IMR-90 (cell line): Measurements from ENCODE around the gene PIP4K2A. TPM values are rescaled to one million over a fixed set of nuclear protein-coding genes. Genes with fewer than 3 reads are reported as not detected.

ENCODE experiments used
- ATAC-seq: fragments of 200-7000 bp; cut with Tn5 transposase; 2 replicates; pipeline ENCODE4 v1.9.1; 2020; ENCODE audit warnings: low read depth, mild to moderate bottlenecking, moderate library complexity
- BruUV-seq: library from RNA; stranded (reverse); fragments of 400-500 nt; replicated peaks from 2 replicates; lab custom pipeline; 2021; lab: Mats Ljungman, UMichigan
- CTCF ChIA-PET: fragments of 300-600 bp; formaldehyde crosslinking; extraction: SDS; loops from one replicate; lab custom pipeline; 2021; ENCODE audit warnings: antibody characterized with exemption; lab: Yijun Ruan, JAX
- POLR2A ChIA-PET: fragments of 300-600 bp; sonication (Branson Sonifier 250); formaldehyde crosslinking; loops from one replicate; lab custom pipeline; 2022; ENCODE audit warnings: antibody characterized with exemption; ENCODE audit not compliant: unreplicated experiment; lab: Charles Lee
- DNase-seq: peaks from one replicate; pipeline ENCODE4 v3.0.0; 2013
- H2AFZ ChIP-seq: replicated peaks from 2 replicates; pipeline ENCODE3; 2013; ENCODE audit warnings: low read length, mild to moderate bottlenecking; ENCODE audit not compliant: poor library complexity
- H2AK5ac ChIP-seq: 2 replicates; pipeline ENCODE4 v1.6.1; 2013; ENCODE audit warnings: low read depth, low read length, inconsistent platforms
- H2AK9ac ChIP-seq: replicated peaks from 2 replicates; pipeline ENCODE3; 2013; ENCODE audit warnings: mild to moderate bottlenecking, low read depth, low read length, moderate library complexity; ENCODE audit not compliant: poor library complexity
- H2BK120ac ChIP-seq: 2 replicates; pipeline ENCODE4 v1.6.1; 2013; ENCODE audit warnings: low read depth, low read length, inconsistent platforms
- H2BK15ac ChIP-seq: 3 replicates; pipeline ENCODE4 v1.6.1; 2013; ENCODE audit warnings: low read depth, low read length, inconsistent platforms
- H2BK20ac ChIP-seq: 2 replicates; pipeline ENCODE4 v1.6.1; 2013; ENCODE audit warnings: low read depth, mild to moderate bottlenecking, inconsistent platforms, low read length, moderate library complexity
- H2BK5ac ChIP-seq: 2 replicates; pipeline ENCODE4 v1.6.1; 2013; ENCODE audit warnings: mild to moderate bottlenecking, low read depth, low read length, inconsistent platforms; ENCODE audit not compliant: poor library complexity, severe bottlenecking
- H3K14ac ChIP-seq: replicated peaks from 2 replicates; pipeline ENCODE4 v1.6.1; 2013; ENCODE audit warnings: low read depth, low read length, inconsistent platforms
- H3K18ac ChIP-seq: 2 replicates; pipeline ENCODE4 v1.6.1; 2013; ENCODE audit warnings: low read depth, low read length, control low read depth
- H3K23ac ChIP-seq: 2 replicates; pipeline ENCODE4 v1.6.1; 2013; ENCODE audit warnings: low read depth, low read length, inconsistent platforms
- H3K27ac ChIP-seq: 2 replicates; pipeline ENCODE4 v1.5.1; 2013; ENCODE audit warnings: mild to moderate bottlenecking, control low read depth, low read length; ENCODE audit not compliant: insufficient read depth
- H3K27me3 ChIP-seq: 2 replicates; pipeline ENCODE4 v1.6.1; 2013; ENCODE audit warnings: low read length; ENCODE audit not compliant: control insufficient read depth, insufficient read depth
- H3K36me3 ChIP-seq: 2 replicates; pipeline ENCODE4 v1.6.1; 2013; ENCODE audit warnings: low read length, mixed read lengths; ENCODE audit not compliant: control insufficient read depth, insufficient read depth
- H3K4ac ChIP-seq: 2 replicates; pipeline ENCODE4 v1.6.1; 2013; ENCODE audit warnings: low read depth, low read length, inconsistent platforms
- H3K4me1 ChIP-seq: 2 replicates; pipeline ENCODE4 v1.6.1; 2013; ENCODE audit warnings: low read length, mixed read lengths; ENCODE audit not compliant: control insufficient read depth, insufficient read depth
- H3K4me2 ChIP-seq: 2 replicates; pipeline ENCODE4 v1.6.1; 2013; ENCODE audit warnings: low read depth, mild to moderate bottlenecking, control low read depth, low read length, moderate library complexity
- H3K4me3 ChIP-seq: 2 replicates; pipeline ENCODE4 v1.5.1; 2013; ENCODE audit warnings: low read depth, mild to moderate bottlenecking, control low read depth, low read length, moderate library complexity; ENCODE audit not compliant: insufficient read depth
- H3K56ac ChIP-seq: 2 replicates; pipeline ENCODE4 v1.6.1; 2013; ENCODE audit warnings: low read length, inconsistent platforms; ENCODE audit not compliant: insufficient read depth; ENCODE audit errors: extremely low read depth
- H3K79me1 ChIP-seq, 2 experiments: 2 replicates each; pipeline ENCODE4 v1.6.1; 2013; ENCODE audit warnings: low read length in 2 of 2, inconsistent platforms in 1 of 2, low read depth in 1 of 2
- H3K9ac ChIP-seq: 2 replicates; pipeline ENCODE4 v1.6.1; 2013; ENCODE audit warnings: low read depth, low read length, control low read depth
- H3K9me1 ChIP-seq: 2 replicates; pipeline ENCODE4 v1.6.1; 2013; ENCODE audit warnings: low read length, inconsistent platforms; ENCODE audit not compliant: insufficient read depth
- H3K9me3 ChIP-seq: 2 replicates; pipeline ENCODE4 v1.6.1; 2013; ENCODE audit warnings: low read length; ENCODE audit not compliant: control insufficient read depth, insufficient read depth
- H4K20me1 ChIP-seq: 2 replicates; pipeline ENCODE4 v1.6.1; 2013; ENCODE audit warnings: low read length, inconsistent platforms; ENCODE audit not compliant: insufficient read depth
- H4K5ac ChIP-seq: 2 replicates; pipeline ENCODE4 v1.6.1; 2013; ENCODE audit warnings: mild to moderate bottlenecking, low read depth, low read length, control low read depth
- H4K8ac ChIP-seq, 2 experiments: 2 replicates each; pipeline ENCODE4 v1.6.1; 2013; ENCODE audit warnings: low read depth in 2 of 2, low read length in 2 of 2, control low read depth in 1 of 2, inconsistent platforms in 1 of 2
- H4K91ac ChIP-seq: 2 replicates; pipeline ENCODE4 v1.6.1; 2013; ENCODE audit warnings: low read depth, low read length, inconsistent platforms; ENCODE audit not compliant: insufficient read depth
- BHLHE40 ChIP-seq: fragments of 150-350 bp; IDR thresholded peaks from 2 replicates; pipeline ENCODE4 v1.6.1; 2016; ENCODE audit warnings: mild to moderate bottlenecking, low read depth, low read length
- CEBPB ChIP-seq: IDR thresholded peaks from 2 replicates; pipeline ENCODE4 v1.6.1; 2012; ENCODE audit warnings: low read depth, low read length, improper control_type of control experiment
- CHD1 ChIP-seq: IDR thresholded peaks from 2 replicates; pipeline ENCODE4 v1.6.1; 2012; ENCODE audit warnings: low read depth, low read length, improper control_type of control experiment
- FOS ChIP-seq: fragments of 150-350 bp; IDR thresholded peaks from 2 replicates; pipeline ENCODE4 v1.6.1; 2016; ENCODE audit warnings: low read depth, low read length
- MAFK ChIP-seq: IDR thresholded peaks from 2 replicates; pipeline ENCODE4 v1.6.1; 2012; ENCODE audit warnings: low read depth, low read length, improper control_type of control experiment
- MAZ ChIP-seq: IDR thresholded peaks from 2 replicates; pipeline ENCODE4 v1.6.1; 2012; ENCODE audit warnings: low read depth, mild to moderate bottlenecking, low read length, improper control_type of control experiment, moderate library complexity, borderline replicate concordance
- MXI1 ChIP-seq: IDR thresholded peaks from 2 replicates; pipeline ENCODE4 v1.6.1; 2012; ENCODE audit warnings: low read depth, mild to moderate bottlenecking, low read length, moderate library complexity, borderline replicate concordance
- NFE2L2 ChIP-seq: fragments of 150-350 bp; IDR thresholded peaks from 2 replicates; pipeline ENCODE4 v1.6.1; 2016; ENCODE audit warnings: low read depth, mild to moderate bottlenecking, low read length
- RAD21 ChIP-seq: IDR thresholded peaks from 2 replicates; pipeline ENCODE4 v1.6.1; 2012; ENCODE audit warnings: low read length, improper control_type of control experiment
- RCOR1 ChIP-seq: IDR thresholded peaks from 2 replicates; pipeline ENCODE4 v1.6.1; 2012; ENCODE audit warnings: mild to moderate bottlenecking, low read length, improper control_type of control experiment; ENCODE audit not compliant: insufficient replicate concordance
- RFX5 ChIP-seq: IDR thresholded peaks from 2 replicates; pipeline ENCODE4 v1.8.0; 2012; ENCODE audit warnings: low read depth, mild to moderate bottlenecking, low read length, moderate library complexity
- SMC3 ChIP-seq: fragments of 150-350 bp; IDR thresholded peaks from 2 replicates; pipeline ENCODE4 v1.6.1; 2016; ENCODE audit warnings: low read depth, mild to moderate bottlenecking, antibody characterized with exemption, low read length, moderate library complexity
- WGBS, 2 experiments: methylation state at CpG; one replicate each; pipeline versions ENCODE4 v1.1.5 to v1.1.7; 2013; ENCODE audit warnings: missing lambda C conversion rate in 2 of 2; ENCODE audit not compliant: insufficient read length in 1 of 2; ENCODE audit errors: extremely low coverage in 2 of 2; 5-methylcytosine and 5-hydroxymethylcytosine counted together
- dilution Hi-C: fragments of 300-500 bp; cut with HindIII; formaldehyde crosslinking; loops from one replicate; pipeline ENCODE4 v1.14.3; 2018; ENCODE audit warnings: low sequenced_read_pairs; ENCODE audit not compliant: unreplicated experiment
- in situ Hi-C: fragments of 300-500 bp; cut with MboI; formaldehyde crosslinking; loops from 3 replicates; pipeline ENCODE4 v1.14.3; 2019; ENCODE audit warnings: low sequenced_read_pairs, inconsistent platforms, mixed read lengths
- intact Hi-C: fragments of 100-400 bp; cut with micrococcal nuclease; formaldehyde crosslinking; loops from 2 replicates; pipeline ENCODE4 v1.10.0; 2022
- polyA plus RNA-seq, 3 experiments: library from polyadenylated mRNA; depleted of rRNA; stranded (reverse); fragments of >200 nt; gene quantifications; 2 replicates each; pipeline ENCODE4 v1.2.3, GENCODE V29; 2012; ENCODE audit warnings: low replicate concordance in 1 of 3
- total RNA-seq: library from RNA; depleted of rRNA; stranded (reverse); fragments of >200 nt; gene quantifications from 2 replicates; pipeline ENCODE4 v1.2.3, GENCODE V29; 2012
- TF ChIP-seq, protein P1 (sequence below): fragments of 150-350 bp; IDR thresholded peaks from 2 replicates; pipeline ENCODE4 v1.6.1; 2016; ENCODE audit warnings: low read depth, mild to moderate bottlenecking, low read length, moderate library complexity, borderline replicate concordance
- TF ChIP-seq, protein P2 (sequence below): conservative IDR thresholded peaks from 2 replicates; pipeline ENCODE4 v1.5.1; 2012; ENCODE audit warnings: mild to moderate bottlenecking, low read depth, low read length, improper control_type of control experiment
- TF ChIP-seq, protein P3 (sequence below): fragments of 150-350 bp; IDR thresholded peaks from 2 replicates; pipeline ENCODE4 v1.6.1; 2017; ENCODE audit warnings: mild to moderate bottlenecking, antibody characterized with exemption, low read length, low read depth

The PIP4K2A gene
- total and polyA plus RNA-seq, 2 of the 4 experiments (the other 2 are of a cell fraction): 9.8 to 18.1 TPM

DNA sequence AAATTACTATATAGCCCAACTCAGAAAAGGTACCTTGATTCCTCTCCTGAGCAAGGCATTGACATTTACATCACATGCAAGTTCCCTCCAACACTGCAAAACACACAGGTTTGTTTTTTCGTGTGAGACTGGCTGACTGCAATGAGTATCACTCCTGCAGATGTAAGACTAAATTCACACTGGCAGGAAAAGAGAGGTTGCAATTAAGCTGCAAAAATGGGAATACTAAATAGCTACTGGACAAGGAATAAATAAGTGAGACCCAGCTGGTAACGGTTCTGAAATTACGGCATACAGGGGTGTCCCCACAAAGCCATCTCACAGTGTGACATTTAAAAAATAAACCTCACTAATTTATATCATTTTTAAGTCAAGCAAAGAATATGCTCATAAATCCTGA lies 97.3 kb downstream of the PIP4K2A start:
- Histone ChIP-seq H3K18ac (peak overlapping the region; percentile 12; the same call in 1 of the 2 replicates), H3K4me2 (no peak overlapping the region), H3K23ac (0 out of 2 replicates have a peak overlapping the region, but pooled peaks have one; percentile 4), H3K9me3 (no peaks in the 10 kb centered on the region), H3K4me3 (no peak overlapping the region), H4K20me1 (0 out of 2 replicates have a peak, but pooled peaks cover 6% of the 10 kb centered on the region), H3K14ac (0 out of 2 replicates have a peak overlapping the region, but pooled peaks have one; percentile 7), H4K5ac (no peak overlapping the region), H2BK120ac (no peak overlapping the region), H2AK5ac (peak overlapping the region; percentile 27; the same call in 1 of the 2 replicates), H2AK9ac (no peak overlapping the region), H4K91ac (no peak overlapping the region), H3K36me3 (no peaks in the 10 kb centered on the region), H2BK20ac (peak overlapping the region; percentile 57; the same call in 1 of the 2 replicates), H3K4ac (peak overlapping the region; percentile 52; the same call in 1 of the 2 replicates), H3K4me1 (peaks cover 16% of the 10 kb centered on the region), H3K56ac (no peak overlapping the region), H3K9ac (no peak overlapping the region; the same call in 1 of the 2 replicates), H4K8ac (peak overlapping the region in 1 of 2 experiments; percentile 35; a peak in 1 of 4 replicates), H3K27ac (no peak overlapping the region), H3K79me1 (peaks cover 33 to 65% of the 10 kb centered on the region in 2 experiments), H3K27me3 (no peaks in the 10 kb centered on the region), H2BK15ac (0 out of 3 replicates have a peak overlapping the region, but pooled peaks have one; percentile 8), H2BK5ac (no peak overlapping the region), H3K9me1 (peaks cover 18% of the 10 kb centered on the region; the same call in 1 of the 2 replicates), H2AFZ (no peak overlapping the region)
- no CpG with 5 or more reads among the region's 3 CpGs for WGBS, 2 experiments
- DNase-seq: no peak
- intact Hi-C loops: no loop called here
- ATAC-seq: no peak
- dilution Hi-C loops: no loop called here
- ChIA-PET CTCF (interaction anchor here (0.6 kb wide), 1 partner anchor 114 kb away, joined by 3 read pairs; no protein-coding TSS in a partner anchor), POLR2A (no interaction called here)
- in situ Hi-C loops: loop anchor here (25.0 kb wide), 1 partner anchor 1105 kb away; no protein-coding TSS in a partner anchor
- TF ChIP-seq RAD21: no peak
- TF ChIP-seq FOS: no peak
- TF ChIP-seq, protein P1, sequence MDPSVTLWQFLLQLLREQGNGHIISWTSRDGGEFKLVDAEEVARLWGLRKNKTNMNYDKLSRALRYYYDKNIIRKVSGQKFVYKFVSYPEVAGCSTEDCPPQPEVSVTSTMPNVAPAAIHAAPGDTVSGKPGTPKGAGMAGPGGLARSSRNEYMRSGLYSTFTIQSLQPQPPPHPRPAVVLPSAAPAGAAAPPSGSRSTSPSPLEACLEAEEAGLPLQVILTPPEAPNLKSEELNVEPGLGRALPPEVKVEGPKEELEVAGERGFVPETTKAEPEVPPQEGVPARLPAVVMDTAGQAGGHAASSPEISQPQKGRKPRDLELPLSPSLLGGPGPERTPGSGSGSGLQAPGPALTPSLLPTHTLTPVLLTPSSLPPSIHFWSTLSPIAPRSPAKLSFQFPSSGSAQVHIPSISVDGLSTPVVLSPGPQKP: no peak
- no peak for TF ChIP-seq MAFK
- TF ChIP-seq NFE2L2: no peak
- no peak for TF ChIP-seq CHD1
- no peak for TF ChIP-seq MAZ
- no peak for TF ChIP-seq RFX5
- TF ChIP-seq, protein P2, sequence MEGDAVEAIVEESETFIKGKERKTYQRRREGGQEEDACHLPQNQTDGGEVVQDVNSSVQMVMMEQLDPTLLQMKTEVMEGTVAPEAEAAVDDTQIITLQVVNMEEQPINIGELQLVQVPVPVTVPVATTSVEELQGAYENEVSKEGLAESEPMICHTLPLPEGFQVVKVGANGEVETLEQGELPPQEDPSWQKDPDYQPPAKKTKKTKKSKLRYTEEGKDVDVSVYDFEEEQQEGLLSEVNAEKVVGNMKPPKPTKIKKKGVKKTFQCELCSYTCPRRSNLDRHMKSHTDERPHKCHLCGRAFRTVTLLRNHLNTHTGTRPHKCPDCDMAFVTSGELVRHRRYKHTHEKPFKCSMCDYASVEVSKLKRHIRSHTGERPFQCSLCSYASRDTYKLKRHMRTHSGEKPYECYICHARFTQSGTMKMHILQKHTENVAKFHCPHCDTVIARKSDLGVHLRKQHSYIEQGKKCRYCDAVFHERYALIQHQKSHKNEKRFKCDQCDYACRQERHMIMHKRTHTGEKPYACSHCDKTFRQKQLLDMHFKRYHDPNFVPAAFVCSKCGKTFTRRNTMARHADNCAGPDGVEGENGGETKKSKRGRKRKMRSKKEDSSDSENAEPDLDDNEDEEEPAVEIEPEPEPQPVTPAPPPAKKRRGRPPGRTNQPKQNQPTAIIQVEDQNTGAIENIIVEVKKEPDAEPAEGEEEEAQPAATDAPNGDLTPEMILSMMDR: no peak
- TF ChIP-seq RCOR1: no peak
- no peak for TF ChIP-seq MXI1
- TF ChIP-seq BHLHE40: no peak
- TF ChIP-seq CEBPB: no peak
- no peak for TF ChIP-seq SMC3
- TF ChIP-seq, protein P3, sequence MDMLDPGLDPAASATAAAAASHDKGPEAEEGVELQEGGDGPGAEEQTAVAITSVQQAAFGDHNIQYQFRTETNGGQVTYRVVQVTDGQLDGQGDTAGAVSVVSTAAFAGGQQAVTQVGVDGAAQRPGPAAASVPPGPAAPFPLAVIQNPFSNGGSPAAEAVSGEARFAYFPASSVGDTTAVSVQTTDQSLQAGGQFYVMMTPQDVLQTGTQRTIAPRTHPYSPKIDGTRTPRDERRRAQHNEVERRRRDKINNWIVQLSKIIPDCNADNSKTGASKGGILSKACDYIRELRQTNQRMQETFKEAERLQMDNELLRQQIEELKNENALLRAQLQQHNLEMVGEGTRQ: no peak
- no TSS peak for BruUV-seq
